ENCODE measurements around the gene ATP6V0D1. TPM values are rescaled to one million over a fixed set of nuclear protein-coding genes. Genes with fewer than 3 reads are reported as not detected.
A peak's percentile ranks its signal among the peaks of the same experiment; 100 is the strongest.

The ATP6V0D1 gene
- total RNA-seq, 2 donors from 2014 or later, result 53.7 to 102 TPM

DNA sequence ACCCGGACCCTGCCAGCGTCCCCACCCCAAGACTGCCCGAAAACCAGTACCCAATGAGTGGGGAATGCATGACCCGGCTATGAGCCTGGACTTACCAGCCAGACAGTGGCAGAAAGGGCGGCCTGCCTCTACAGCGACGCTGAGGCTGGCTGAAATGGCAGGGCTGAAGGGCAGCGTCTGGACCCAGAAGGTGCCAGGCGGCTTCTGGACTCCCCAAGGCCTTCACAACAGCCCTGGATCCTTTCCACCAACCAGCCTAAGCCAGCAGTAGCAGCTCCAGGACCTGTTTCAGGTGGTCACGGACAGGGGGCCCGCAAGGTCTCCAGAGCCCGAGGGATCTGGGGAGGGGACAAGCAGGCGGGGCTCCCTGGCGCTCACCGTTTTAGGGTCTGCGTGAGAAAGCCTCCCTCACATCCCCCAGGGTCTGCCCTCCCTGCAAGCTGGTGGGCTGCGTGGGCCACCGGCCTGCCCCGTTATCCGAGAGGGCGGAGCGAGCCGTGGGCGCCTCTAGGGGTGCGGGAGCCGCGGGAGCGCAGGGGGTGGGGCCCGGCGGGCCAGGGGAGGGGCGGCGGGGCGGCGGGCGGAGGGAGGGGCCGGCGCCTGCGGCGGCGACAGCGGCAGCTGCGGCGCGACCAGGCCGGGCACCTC lies 47.4 kb upstream of the ATP6V0D1 start, which contains the start of gene RIPOR1:
RIPOR1 (plus strand) TSS at position 608 of the 648 bp plus-strand sequence. CDS start 9,618 bp downstream, outside the sequence.
- intact Hi-C loops (cut with DNase I), result no loop called here
- Histone ChIP-seq H3K4me1 (peaks cover 45% of the 10 kb centered on the region), H3K27ac (peak within 1 kb of the TSS; percentile 77 to 94 (median 87)), H3K4me3 (peak within 1 kb of the TSS; percentile 17 to 82), H3K27me3 (no peaks in the 10 kb centered on the region), H3K9me3 (no peaks in the 10 kb centered on the region), H3K36me3 (replicated peaks in 1 of 2; ENCODE audit: insufficient read depth in 1 of 2, low read depth in 2 of 2) (no peaks in the 10 kb centered on the region)
- TF ChIP-seq, protein P1, sequence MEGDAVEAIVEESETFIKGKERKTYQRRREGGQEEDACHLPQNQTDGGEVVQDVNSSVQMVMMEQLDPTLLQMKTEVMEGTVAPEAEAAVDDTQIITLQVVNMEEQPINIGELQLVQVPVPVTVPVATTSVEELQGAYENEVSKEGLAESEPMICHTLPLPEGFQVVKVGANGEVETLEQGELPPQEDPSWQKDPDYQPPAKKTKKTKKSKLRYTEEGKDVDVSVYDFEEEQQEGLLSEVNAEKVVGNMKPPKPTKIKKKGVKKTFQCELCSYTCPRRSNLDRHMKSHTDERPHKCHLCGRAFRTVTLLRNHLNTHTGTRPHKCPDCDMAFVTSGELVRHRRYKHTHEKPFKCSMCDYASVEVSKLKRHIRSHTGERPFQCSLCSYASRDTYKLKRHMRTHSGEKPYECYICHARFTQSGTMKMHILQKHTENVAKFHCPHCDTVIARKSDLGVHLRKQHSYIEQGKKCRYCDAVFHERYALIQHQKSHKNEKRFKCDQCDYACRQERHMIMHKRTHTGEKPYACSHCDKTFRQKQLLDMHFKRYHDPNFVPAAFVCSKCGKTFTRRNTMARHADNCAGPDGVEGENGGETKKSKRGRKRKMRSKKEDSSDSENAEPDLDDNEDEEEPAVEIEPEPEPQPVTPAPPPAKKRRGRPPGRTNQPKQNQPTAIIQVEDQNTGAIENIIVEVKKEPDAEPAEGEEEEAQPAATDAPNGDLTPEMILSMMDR (IDR thresholded peaks at IDR 0.05), result no peak
- no peak for TF ChIP-seq POLR2A (IDR thresholded peaks at IDR 0.05)
- WGBS, 2 donors, result 6 to 49% methylated on average over 5 to 29 of the region's 45 CpGs
- ATAC-seq (peak; percentile 79), DNase-seq (peak; percentile 63 to 76 (median 69))

DNA sequence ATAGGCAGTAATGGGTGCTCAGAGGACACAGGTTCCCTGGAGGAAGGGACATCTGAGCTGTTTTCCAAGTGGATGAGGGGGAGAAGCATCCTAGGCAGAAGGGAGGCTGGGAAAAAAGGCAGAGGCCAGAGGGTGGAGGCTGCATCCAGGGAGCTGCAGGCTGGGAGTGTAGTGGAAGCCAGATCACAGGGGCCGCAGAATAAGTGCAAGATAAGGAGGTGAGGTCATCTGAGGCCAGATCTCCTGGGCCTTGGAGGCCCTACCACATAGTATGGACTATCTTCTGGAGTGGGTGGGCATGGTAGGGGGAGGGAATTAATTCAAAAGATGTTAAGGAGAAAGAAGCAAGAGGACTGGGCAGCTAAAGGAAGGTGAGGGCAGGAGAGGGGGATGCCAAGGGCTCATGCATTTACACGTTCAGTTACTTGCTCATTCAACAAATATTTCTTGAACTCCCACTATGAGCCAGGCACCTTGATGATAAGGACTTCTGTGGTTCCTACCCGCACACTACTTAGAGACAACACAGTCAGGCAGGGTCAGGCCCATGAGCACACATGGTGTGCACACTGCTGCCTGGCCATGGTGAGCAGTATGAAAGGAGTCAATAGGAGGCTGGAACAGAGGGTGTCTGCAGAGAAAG lies 45.3 kb upstream of the ATP6V0D1 start:
- H3K27me3 ChIP-seq, result no peaks in the 10 kb centered on the region
- DNase-seq (no peak), ATAC-seq (no peak)
- WGBS, 2 donors, result 65 to 75% methylated on average over 3 of the region's 3 CpGs
- intact Hi-C loops (cut with DNase I), result no loop called here
- no peaks in the 10 kb centered on the region for H3K36me3 ChIP-seq (replicated peaks in 1 of 2; ENCODE audit: insufficient read depth in 1 of 2, low read depth in 2 of 2)
- no peaks in the 10 kb centered on the region for H3K9me3 ChIP-seq
- TF ChIP-seq, protein P1 (IDR thresholded peaks at IDR 0.05), result no peak
- no peak for TF ChIP-seq POLR2A (IDR thresholded peaks at IDR 0.05)
- peaks cover 39% of the 10 kb centered on the region for H3K4me1 ChIP-seq
- no peak overlapping the region for H3K4me3 ChIP-seq
- H3K27ac ChIP-seq, result no peak overlapping the region

DNA sequence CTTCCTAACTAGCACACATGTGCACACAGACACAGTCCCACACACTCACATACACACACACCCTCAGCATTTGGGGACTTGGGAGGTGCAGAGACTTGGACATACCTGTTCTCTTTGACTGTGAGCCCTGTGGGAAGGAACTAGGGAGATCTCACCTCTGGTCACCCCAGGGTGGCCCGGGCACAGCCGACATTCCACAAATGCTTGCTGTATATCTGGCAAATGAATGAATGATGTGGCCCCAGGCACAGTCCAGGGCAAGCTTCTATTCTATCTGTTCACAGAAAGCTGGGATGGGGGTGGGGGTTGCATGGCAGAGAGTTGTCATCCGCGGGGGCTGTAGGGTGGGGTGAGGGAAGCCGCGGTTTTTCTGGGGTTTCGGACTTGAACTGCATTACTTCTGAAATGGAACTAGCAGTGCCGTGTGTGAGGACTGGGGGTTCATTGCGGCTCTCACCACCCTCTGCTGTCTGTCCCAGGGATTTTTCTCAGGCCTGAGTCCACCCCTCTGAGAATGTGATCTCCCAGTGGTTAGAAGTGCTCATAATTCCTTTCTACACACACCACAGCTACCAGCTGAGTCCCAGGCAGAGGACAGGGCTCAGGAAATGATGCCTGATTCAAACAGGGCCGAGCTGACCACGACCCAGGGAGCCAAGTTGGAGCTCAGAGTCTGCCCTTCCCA lies 44.4 kb upstream of the ATP6V0D1 start:
- no peak overlapping the region for H3K27ac ChIP-seq
- TF ChIP-seq, protein P1 (IDR thresholded peaks at IDR 0.05), result no peak
- TF ChIP-seq POLR2A (IDR thresholded peaks at IDR 0.05), result no peak
- no peak for ATAC-seq
- peaks cover 32% of the 10 kb centered on the region for H3K4me1 ChIP-seq
- intact Hi-C loops (cut with DNase I), result no loop called here
- no peaks in the 10 kb centered on the region for H3K9me3 ChIP-seq
- H3K27me3 ChIP-seq, result no peaks in the 10 kb centered on the region
- 67 to 72% methylated on average over 8 to 11 of the region's 11 CpGs for WGBS, 2 donors
- no peaks in the 10 kb centered on the region for H3K36me3 ChIP-seq (replicated peaks in 1 of 2; ENCODE audit: insufficient read depth in 1 of 2, low read depth in 2 of 2)
- H3K4me3 ChIP-seq, result no peak overlapping the region
- no peak for DNase-seq

DNA sequence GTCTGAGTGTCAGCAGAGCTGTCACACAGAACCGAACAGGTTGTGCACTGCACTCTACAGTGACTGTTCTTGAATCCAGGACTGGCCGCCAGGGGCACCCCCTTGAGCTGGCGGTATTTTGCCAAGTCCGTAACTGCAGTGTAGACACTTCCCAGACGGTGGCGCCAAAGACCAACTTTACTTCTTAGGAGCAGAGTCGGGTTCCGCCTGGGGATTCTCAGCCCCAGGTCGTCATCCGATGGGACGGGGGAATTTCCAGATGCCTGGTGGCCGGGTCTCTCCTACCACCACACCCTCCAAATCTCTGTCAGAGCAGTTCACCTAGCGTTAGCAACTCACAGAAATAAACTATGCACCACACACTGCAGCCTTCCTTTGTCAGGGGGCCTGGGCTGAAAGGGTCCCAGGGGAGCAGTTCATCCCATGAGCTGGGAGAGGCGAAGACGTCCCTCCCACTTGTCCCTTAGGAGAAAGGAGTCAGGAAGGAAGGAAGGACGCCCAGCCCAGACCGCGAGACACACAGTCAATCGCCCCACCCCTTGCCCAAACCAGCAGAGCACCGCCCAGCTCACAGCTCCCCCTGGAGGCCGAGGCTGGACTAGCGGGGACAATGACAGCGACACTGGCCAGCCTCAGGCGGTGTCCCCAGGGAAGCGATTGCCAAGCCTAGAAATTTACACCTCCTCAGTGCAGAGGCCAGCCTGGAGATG lies 40.3 kb upstream of the ATP6V0D1 start:
- no peaks in the 10 kb centered on the region for H3K27me3 ChIP-seq
- TF ChIP-seq, protein P1 (IDR thresholded peaks at IDR 0.05), result peak; percentile 59 to 99 (median 98)
- peak in 2 of 3 donors; percentile 51 to 58 for TF ChIP-seq POLR2A (IDR thresholded peaks at IDR 0.05)
- intact Hi-C loops (cut with DNase I), result no loop called here
- no peaks in the 10 kb centered on the region for H3K36me3 ChIP-seq (replicated peaks in 1 of 2; ENCODE audit: insufficient read depth in 1 of 2, low read depth in 2 of 2)
- peak; percentile 95 for ATAC-seq
- peaks cover 16% of the 10 kb centered on the region for H3K4me1 ChIP-seq
- H3K9me3 ChIP-seq, result no peaks in the 10 kb centered on the region
- 0 to 1% methylated on average over 19 to 25 of the region's 25 CpGs for WGBS, 2 donors
- peak overlapping the region in 1 of 2 donors; percentile 11 for H3K4me3 ChIP-seq
- peak; percentile 96 to 98 (median 97) for DNase-seq
- H3K27ac ChIP-seq, result peak overlapping the region; percentile 81 to 93 (median 89)
